ENCODE data around the gene OR11A1. TPM values are rescaled to one million over a fixed set of nuclear protein-coding genes. Genes with fewer than 3 reads are reported as not detected.

Gene OR11A1
- total and polyA plus RNA-seq, 2 donors (not counting 3 experiments of a cell fraction or from before 2014, with no cell fraction given) = not detected

GRCh38 chr6:29478740-29479139 is 21.9 kb upstream of the OR11A1 start:
- TF ChIP-seq MAX (IDR thresholded peaks at IDR 0.05; ENCODE audit: insufficient read depth, insufficient read length) (no peak), MYC (IDR thresholded peaks at IDR 0.05; ENCODE audit: low read depth, low read length) (no peak), POLR2A (IDR thresholded peaks at IDR 0.05; ENCODE audit: low read depth, low read length) (no peak), FOS (IDR thresholded peaks at IDR 0.05; ENCODE audit: borderline replicate concordance, insufficient read depth, low read length) (no peak), GATA2 (IDR thresholded peaks at IDR 0.05; ENCODE audit: insufficient read depth, insufficient read length, low read depth, low read length) (no peak), JUN (IDR thresholded peaks at IDR 0.05; ENCODE audit: borderline replicate concordance, insufficient read depth, insufficient read length, low read depth) (no peak), EZH2 (IDR thresholded peaks at IDR 0.05; ENCODE audit: borderline replicate concordance, low read depth, low read length, severe bottlenecking) (no peak), POLR2AphosphoS5 (IDR thresholded peaks at IDR 0.05; ENCODE audit: insufficient read depth, low read depth, low read length) (no peak)
- TF ChIP-seq, protein P1, sequence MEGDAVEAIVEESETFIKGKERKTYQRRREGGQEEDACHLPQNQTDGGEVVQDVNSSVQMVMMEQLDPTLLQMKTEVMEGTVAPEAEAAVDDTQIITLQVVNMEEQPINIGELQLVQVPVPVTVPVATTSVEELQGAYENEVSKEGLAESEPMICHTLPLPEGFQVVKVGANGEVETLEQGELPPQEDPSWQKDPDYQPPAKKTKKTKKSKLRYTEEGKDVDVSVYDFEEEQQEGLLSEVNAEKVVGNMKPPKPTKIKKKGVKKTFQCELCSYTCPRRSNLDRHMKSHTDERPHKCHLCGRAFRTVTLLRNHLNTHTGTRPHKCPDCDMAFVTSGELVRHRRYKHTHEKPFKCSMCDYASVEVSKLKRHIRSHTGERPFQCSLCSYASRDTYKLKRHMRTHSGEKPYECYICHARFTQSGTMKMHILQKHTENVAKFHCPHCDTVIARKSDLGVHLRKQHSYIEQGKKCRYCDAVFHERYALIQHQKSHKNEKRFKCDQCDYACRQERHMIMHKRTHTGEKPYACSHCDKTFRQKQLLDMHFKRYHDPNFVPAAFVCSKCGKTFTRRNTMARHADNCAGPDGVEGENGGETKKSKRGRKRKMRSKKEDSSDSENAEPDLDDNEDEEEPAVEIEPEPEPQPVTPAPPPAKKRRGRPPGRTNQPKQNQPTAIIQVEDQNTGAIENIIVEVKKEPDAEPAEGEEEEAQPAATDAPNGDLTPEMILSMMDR (IDR thresholded peaks at IDR 0.05; ENCODE audit: extremely low read depth in 1 of 2, insufficient read depth in 1 of 2, low read depth in 1 of 2, low read length in 2 of 2) = no peak
- no peaks in the 10 kb centered on the region for H3K36me3 ChIP-seq (ENCODE audit: control insufficient read depth in 2 of 2, extremely low read depth in 1 of 2, insufficient read depth in 2 of 2, low read length in 2 of 2)
- no peaks in the 10 kb centered on the region for H3K27me3 ChIP-seq (ENCODE audit: control insufficient read depth in 2 of 2, insufficient read depth in 2 of 2, low read length in 2 of 2)
- dilution Hi-C loops (cut with MboI; ENCODE audit: extremely low pct_ligation_motif_present, low sequenced_read_pairs) = no loop called here
- no peaks in the 10 kb centered on the region for H4K20me1 ChIP-seq (replicated peaks; ENCODE audit: control insufficient read depth, extremely low read depth, insufficient read depth, low read length)
- POLR2A ChIA-PET = no interaction called here
- no peaks in the 10 kb centered on the region for H3K79me2 ChIP-seq (ENCODE audit: control insufficient read depth, insufficient read depth, low read length)
- no peak overlapping the region for H2AFZ ChIP-seq (ENCODE audit: low read depth, low read length)
- H3K9me3 ChIP-seq (replicated peaks; ENCODE audit: control insufficient read depth, insufficient read depth, low read length) = no peaks in the 10 kb centered on the region
- no peak overlapping the region for H3K9ac ChIP-seq (replicated peaks; ENCODE audit: extremely low read depth, insufficient read depth, low read length)
- no peak for DNase-seq (ENCODE audit: low read depth, low spot score)
- CTCF ChIA-PET = no interaction called here
- H3K4me1 ChIP-seq (ENCODE audit: control insufficient read depth, extremely low read depth, insufficient read depth, low read length) = no peaks in the 10 kb centered on the region
- intact Hi-C loops (cut with micrococcal nuclease) = no loop called here
- BruUV-seq (replicated peaks) = no TSS peak
- no peak for FAIRE-seq
- no peak overlapping the region for H3K4me2 ChIP-seq (ENCODE audit: insufficient read depth, low read length)
- no peak overlapping the region for H3K27ac ChIP-seq (ENCODE audit: insufficient read depth, low read depth, low read length)
- H3K4me3 ChIP-seq (replicated peaks in 1 of 3; ENCODE audit: insufficient read depth in 1 of 3, low read depth in 1 of 3, low read length in 3 of 3) = no peak overlapping the region
- no peaks in the 10 kb centered on the region for H3K9me1 ChIP-seq (replicated peaks; ENCODE audit: control insufficient read depth, extremely low read depth, insufficient read depth, low read length)

All from endothelial cell of umbilical vein (primary cell).